Trophoblast cell (in vitro differentiated cells and primary cell): ENCODE measurements around the gene ACACA.

ENCODE experiments used
- DNase-seq, 2 donors: peaks; one replicate each; pipeline ENCODE4 v3.0.0-alpha.2; 2016
- H2AFZ ChIP-seq: 2 replicates; pipeline ENCODE4 v1.6.1; 2013; ENCODE audit warnings: low read length, moderate library complexity, mild to moderate bottlenecking; ENCODE audit not compliant: insufficient read depth, poor library complexity
- H2AK5ac ChIP-seq: 2 replicates; pipeline ENCODE4 v1.6.1; 2013; ENCODE audit warnings: mild to moderate bottlenecking, low read length
- H2BK120ac ChIP-seq: 2 replicates; pipeline ENCODE4 v1.6.1; 2013; ENCODE audit warnings: low read length, mild to moderate bottlenecking, moderate library complexity; ENCODE audit not compliant: insufficient read depth, poor library complexity
- H2BK12ac ChIP-seq: 2 replicates; pipeline ENCODE4 v1.6.1; 2013; ENCODE audit warnings: mild to moderate bottlenecking, low read length, moderate library complexity
- H2BK5ac ChIP-seq: 2 replicates; pipeline ENCODE4 v1.6.1; 2013; ENCODE audit warnings: low read length, low read depth, moderate library complexity, mild to moderate bottlenecking; ENCODE audit not compliant: poor library complexity
- H3K14ac ChIP-seq: 2 replicates; pipeline ENCODE4 v1.6.1; 2013; ENCODE audit warnings: mild to moderate bottlenecking, low read length
- H3K18ac ChIP-seq: 2 replicates; pipeline ENCODE4 v1.6.1; 2013; ENCODE audit warnings: mild to moderate bottlenecking, low read length
- H3K23ac ChIP-seq: 2 replicates; pipeline ENCODE4 v1.6.1; 2013; ENCODE audit warnings: low read length
- H3K27ac ChIP-seq: 2 replicates; pipeline ENCODE4 v1.5.1; 2013; ENCODE audit warnings: low read depth, mild to moderate bottlenecking, inconsistent platforms, low read length, moderate library complexity
- H3K27me3 ChIP-seq: 2 replicates; pipeline ENCODE4 v1.6.1; 2013; ENCODE audit warnings: inconsistent platforms, mild to moderate bottlenecking, low read length, moderate library complexity; ENCODE audit not compliant: insufficient read depth
- H3K36me3 ChIP-seq, 2 experiments: 1 replicate in 1 of 2; 2 replicates in 1 of 2; pipeline ENCODE4 v1.6.1; 2013; ENCODE audit warnings: low read length in 2 of 2, mild to moderate bottlenecking in 2 of 2, moderate library complexity in 1 of 2; ENCODE audit not compliant: insufficient read depth in 2 of 2, control insufficient read depth in 1 of 2
- H3K4ac ChIP-seq: 2 replicates; pipeline ENCODE4 v1.6.1; 2013; ENCODE audit warnings: low read depth, mild to moderate bottlenecking, low read length, moderate library complexity
- H3K4me1 ChIP-seq, 2 experiments: 1 replicate in 1 of 2; 2 replicates in 1 of 2; pipeline ENCODE4 v1.6.1; 2013; ENCODE audit warnings: low read length in 2 of 2, mild to moderate bottlenecking in 2 of 2, moderate library complexity in 1 of 2; ENCODE audit not compliant: insufficient read depth in 2 of 2, control insufficient read depth in 1 of 2
- H3K4me2 ChIP-seq: 2 replicates; pipeline ENCODE4 v1.6.1; 2013; ENCODE audit warnings: inconsistent platforms, mild to moderate bottlenecking, low read length, moderate library complexity
- H3K4me3 ChIP-seq: 2 replicates; pipeline ENCODE4 v1.5.1; 2013; ENCODE audit warnings: mild to moderate bottlenecking, low read depth, low read length, inconsistent platforms
- H3K79me1 ChIP-seq: one replicate; pipeline ENCODE4 v1.6.1; 2013; ENCODE audit warnings: low read length
- H3K79me2 ChIP-seq: 2 replicates; pipeline ENCODE4 v1.6.1; 2013; ENCODE audit warnings: low read length, mild to moderate bottlenecking; ENCODE audit not compliant: control insufficient read depth, insufficient read depth, poor library complexity
- H3K9ac ChIP-seq: 2 replicates; pipeline ENCODE4 v1.6.1; 2013; ENCODE audit warnings: mild to moderate bottlenecking, low read length
- H3K9me3 ChIP-seq: 2 replicates; pipeline ENCODE4 v1.6.1; 2013; ENCODE audit warnings: low read depth, mild to moderate bottlenecking, control low read depth, inconsistent platforms, low read length; ENCODE audit not compliant: insufficient read depth
- H4K12ac ChIP-seq: 2 replicates; pipeline ENCODE4 v1.6.1; 2013; ENCODE audit warnings: low read depth, mild to moderate bottlenecking, low read length, moderate library complexity
- H4K8ac ChIP-seq: 2 replicates; pipeline ENCODE4 v1.6.1; 2013; ENCODE audit warnings: low read depth, mild to moderate bottlenecking, low read length, moderate library complexity
- H4K91ac ChIP-seq: one replicate; pipeline ENCODE4 v1.6.1; 2013; ENCODE audit warnings: low read depth, mild to moderate bottlenecking, low read length, moderate library complexity
- WGBS: extraction: QIAGEN DNeasy Blood & Tissue Kit; methylation state at CpG from one replicate; pipeline ENCODE4 v1.1.7; 2013; ENCODE audit warnings: missing lambda C conversion rate; ENCODE audit not compliant: insufficient read length, insufficient coverage; ENCODE audit errors: extremely low coverage; 5-methylcytosine and 5-hydroxymethylcytosine counted together

The ACACA gene

GRCh38 chr17:37359682-37360188, 46.9 kb downstream of the ACACA start:
- Histone ChIP-seq H3K27me3 (no peaks in the 10 kb centered on the region), H3K9ac (no peak overlapping the region), H3K18ac (peak overlapping the region; percentile 94), H3K4me3 (peak overlapping the region; percentile 50), H4K12ac (peak overlapping the region; percentile 99), H3K4ac (peak overlapping the region; percentile 97), H4K91ac (peak overlapping the region; percentile 98), H3K4me2 (peak overlapping the region; percentile 60), H3K36me3 (peaks cover 0 to 3% of the 10 kb centered on the region in 2 experiments), H2BK120ac (peak overlapping the region; percentile 98), H4K8ac (peak overlapping the region; percentile 100), H2BK5ac (peak overlapping the region; percentile 98), H3K79me2 (peaks cover 18% of the 10 kb centered on the region), H2AK5ac (peak overlapping the region; percentile 94), H2BK12ac (peak overlapping the region; percentile 98), H3K4me1 (peaks cover 5 to 11% of the 10 kb centered on the region in 2 experiments), H3K23ac (no peak overlapping the region), H3K14ac (peak overlapping the region; percentile 99), H3K9me3 (no peaks in the 10 kb centered on the region), H2AFZ (peak overlapping the region; percentile 91), H3K27ac (peak overlapping the region; percentile 94), H3K79me1 (peaks cover 17% of the 10 kb centered on the region)
- DNase-seq, result peak in 1 of 2 donors; percentile 43
- WGBS, result no CpG with 5 or more reads among the region's 18 CpGs

GRCh38 chr17:37358830-37359681, 47.6 kb downstream of the ACACA start:
- H3K27me3 ChIP-seq, result no peaks in the 10 kb centered on the region
- no peaks in the 10 kb centered on the region for H3K9me3 ChIP-seq
- H2BK120ac ChIP-seq, result peak overlapping the region; percentile 98
- H3K79me1 ChIP-seq, result peaks cover 17% of the 10 kb centered on the region
- peak overlapping the region; percentile 94 for H2AK5ac ChIP-seq
- peak overlapping the region; percentile 100 for H4K8ac ChIP-seq
- H3K79me2 ChIP-seq, result peaks cover 18% of the 10 kb centered on the region
- peaks cover 0 to 3% of the 10 kb centered on the region in 2 experiments for H3K36me3 ChIP-seq
- peak overlapping the region; percentile 91 for H2AFZ ChIP-seq
- H3K9ac ChIP-seq, result peak overlapping the region; percentile 25
- peak overlapping the region; percentile 94 for H3K18ac ChIP-seq
- H2BK12ac ChIP-seq, result peak overlapping the region; percentile 98
- peak overlapping the region; percentile 98 for H2BK5ac ChIP-seq
- H3K4me1 ChIP-seq, result peaks cover 5 to 11% of the 10 kb centered on the region in 2 experiments
- peak; percentile 91 to 95 for DNase-seq
- WGBS, result no CpG with 5 or more reads among the region's 88 CpGs
- peak overlapping the region; percentile 99 for H3K14ac ChIP-seq
- peak overlapping the region; percentile 65 for H3K4me2 ChIP-seq
- peak overlapping the region; percentile 94 for H3K27ac ChIP-seq
- peak overlapping the region; percentile 92 for H3K4me3 ChIP-seq
- H4K12ac ChIP-seq, result peak overlapping the region; percentile 99
- peak overlapping the region; percentile 97 for H3K4ac ChIP-seq
- H3K23ac ChIP-seq, result no peak overlapping the region
- peak overlapping the region; percentile 98 for H4K91ac ChIP-seq

GRCh38 chr17:37358098-37358829, 48.4 kb downstream of the ACACA start:
- DNase-seq, result no peak
- Histone ChIP-seq H3K9me3 (no peaks in the 10 kb centered on the region), H3K27ac (peak overlapping the region; percentile 80)

More at GRCh38 chr17:37358098-37358829, 48.4 kb downstream of the ACACA start:
- H2AFZ ChIP-seq, result peak overlapping the region; percentile 62
- peak overlapping the region; percentile 62 for H3K18ac ChIP-seq
- H4K12ac ChIP-seq, result peak overlapping the region; percentile 51
- H4K91ac ChIP-seq, result peak overlapping the region; percentile 74
- peak overlapping the region; percentile 65 for H3K4me2 ChIP-seq
- H2AK5ac ChIP-seq, result peak overlapping the region; percentile 55
- peak overlapping the region; percentile 92 for H3K4me3 ChIP-seq
- H3K4me1 ChIP-seq, result peaks cover 5 to 11% of the 10 kb centered on the region in 2 experiments
- peak overlapping the region; percentile 30 for H4K8ac ChIP-seq
- H3K36me3 ChIP-seq, result peaks cover 0 to 5% of the 10 kb centered on the region in 2 experiments
- H3K79me2 ChIP-seq, result peaks cover 18% of the 10 kb centered on the region
- no peak overlapping the region for H2BK12ac ChIP-seq
- no peaks in the 10 kb centered on the region for H3K27me3 ChIP-seq
- H3K14ac ChIP-seq, result peak overlapping the region; percentile 30
- peaks cover 17% of the 10 kb centered on the region for H3K79me1 ChIP-seq
- WGBS, result no CpG with 5 or more reads among the region's 21 CpGs
- peak overlapping the region; percentile 87 for H2BK120ac ChIP-seq
- H3K23ac ChIP-seq, result no peak overlapping the region
- peak overlapping the region; percentile 52 for H2BK5ac ChIP-seq
- H3K4ac ChIP-seq, result peak overlapping the region; percentile 44
- H3K9ac ChIP-seq, result peak overlapping the region; percentile 25
